22Rv1 (cell line): ENCODE results near the gene ATP5PO.

ENCODE experiments used
- H3K27ac ChIP-seq: fragments of 450-650 bp; 2 replicates; pipeline ENCODE4 v1.5.1; 2017
- CTCF ChIP-seq: fragments of 450-650 bp; IDR thresholded peaks from 2 replicates; pipeline ENCODE4 v1.5.1; 2017; ENCODE audit warnings: mild to moderate bottlenecking
- ZFX ChIP-seq: fragments of 450-650 bp; IDR thresholded peaks from 2 replicates; pipeline ENCODE4 v1.6.1; 2017; ENCODE audit warnings: antibody characterized with exemption, borderline replicate concordance

ATP5PO gene

GRCh38 chr21:33945652-33946270, 30.2 kb upstream of the ATP5PO start:
- no peak overlapping the region for H3K27ac ChIP-seq
- TF ChIP-seq CTCF (no peak), ZFX (no peak)

DNA sequence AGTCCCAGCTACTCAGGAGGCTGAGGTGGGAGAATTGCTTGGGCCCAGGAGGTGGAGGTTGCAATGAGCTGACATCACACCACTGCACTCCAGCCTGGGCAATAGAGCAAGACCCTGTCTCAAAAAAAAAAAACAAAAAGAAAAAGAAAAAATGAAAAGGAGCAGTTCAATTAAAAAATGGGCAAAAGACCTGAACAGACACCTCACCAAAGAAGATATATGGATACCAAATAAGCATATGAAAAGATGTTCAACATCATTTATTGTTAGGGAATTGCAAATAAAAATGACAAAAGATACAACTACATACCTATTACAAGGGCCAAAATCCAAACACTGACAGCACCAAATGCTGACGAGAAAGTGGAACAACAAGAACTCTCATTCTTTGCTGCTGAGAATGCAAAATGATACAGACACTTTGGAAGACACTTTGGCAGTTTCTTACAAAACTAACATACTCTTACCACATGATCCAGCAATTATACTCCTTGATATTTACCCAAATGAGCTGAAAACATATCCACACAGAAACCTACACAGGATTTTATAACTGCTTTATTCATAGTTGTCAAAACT, 28.7 kb upstream of the ATP5PO start:
- H3K27ac ChIP-seq, result no peak overlapping the region
- no peak for TF ChIP-seq ZFX

DNA sequence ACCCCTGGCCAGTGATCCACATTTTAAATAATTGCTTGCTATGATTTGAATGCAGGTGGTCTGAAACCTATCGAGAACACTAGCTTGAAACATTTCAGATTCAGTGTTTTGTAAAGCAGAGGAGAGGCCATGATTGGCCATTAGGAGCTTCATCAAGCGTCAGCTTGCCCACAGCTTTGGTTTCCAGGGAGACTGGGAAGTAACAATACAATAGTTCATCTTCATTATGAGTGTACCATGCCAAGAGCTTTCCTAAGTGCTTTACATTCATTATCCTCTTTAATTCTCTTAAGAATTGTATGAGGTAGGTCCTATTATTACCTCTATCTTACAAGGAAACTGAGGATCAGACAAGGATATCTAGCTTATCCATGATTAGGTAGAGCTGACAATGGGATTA, 27.7 kb upstream of the ATP5PO start:
- no peak overlapping the region for H3K27ac ChIP-seq
- TF ChIP-seq ZFX, result no peak
- no peak for TF ChIP-seq CTCF

- TF ChIP-seq ZFX, result no peak
- no peak for TF ChIP-seq CTCF
- no peak overlapping the region for H3K27ac ChIP-seq
Measured at GRCh38 chr21:33942426-33942825, 26.8 kb upstream of the ATP5PO start.

- no peak overlapping the region for H3K27ac ChIP-seq
- TF ChIP-seq ZFX (no peak), CTCF (no peak)
Measured at GRCh38 chr21:33940881-33941245, 25.3 kb upstream of the ATP5PO start.

GRCh38 chr21:33940164-33940880, 24.7 kb upstream of the ATP5PO start:
- TF ChIP-seq ZFX, result no peak
- no peak for TF ChIP-seq CTCF
- H3K27ac ChIP-seq, result no peak overlapping the region

GRCh38 chr21:33939226-33939625, 23.6 kb upstream of the ATP5PO start:
- TF ChIP-seq CTCF (no peak), ZFX (no peak)
- no peak overlapping the region for H3K27ac ChIP-seq
